GM18868 (cell line): ENCODE measurements around the gene PRTFDC1.

ENCODE experiments used
- ATAC-seq: cut with Tn5 transposase; IDR thresholded peaks from one replicate; pipeline ENCODE4 v1.9.1; 2021; ENCODE audit warnings: mild to moderate bottlenecking, moderate library complexity; ENCODE audit not compliant: unreplicated experiment

Gene PRTFDC1

DNA sequence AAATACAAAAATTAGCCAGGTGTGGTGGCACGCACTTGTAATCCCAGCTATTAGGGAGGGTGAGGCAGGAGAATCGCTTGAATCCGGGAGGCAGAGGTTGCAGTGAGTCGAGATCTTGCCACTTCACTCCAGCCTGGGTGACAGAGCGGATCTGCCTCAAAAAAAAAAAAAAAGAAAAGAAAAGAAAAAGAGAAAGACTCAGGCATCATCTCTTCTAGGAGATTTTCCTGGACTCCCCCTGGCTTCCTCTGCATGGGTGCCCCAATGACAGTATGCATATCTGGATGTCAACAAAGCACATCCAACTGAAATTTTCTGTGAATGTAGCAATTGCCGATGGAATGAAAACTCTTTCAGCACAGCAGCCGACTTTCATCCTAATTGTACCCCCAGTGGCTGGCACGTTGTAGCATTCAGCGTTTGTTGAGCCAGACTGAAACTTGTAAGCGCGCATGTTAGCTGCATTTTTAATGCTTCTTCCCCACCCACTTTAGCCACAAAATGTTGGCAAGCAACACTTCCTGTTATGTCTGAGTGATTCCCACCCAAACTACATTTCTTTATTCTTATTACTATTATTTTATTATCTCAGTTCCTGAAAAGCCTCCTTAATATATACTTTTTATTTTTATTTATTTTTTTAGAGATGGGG is 70.2 kb downstream of the PRTFDC1 start:
- peak; percentile 85 for ATAC-seq

GRCh38 chr10:24879861-24880260 is 72.5 kb downstream of the PRTFDC1 start:
- no peak for ATAC-seq

DNA sequence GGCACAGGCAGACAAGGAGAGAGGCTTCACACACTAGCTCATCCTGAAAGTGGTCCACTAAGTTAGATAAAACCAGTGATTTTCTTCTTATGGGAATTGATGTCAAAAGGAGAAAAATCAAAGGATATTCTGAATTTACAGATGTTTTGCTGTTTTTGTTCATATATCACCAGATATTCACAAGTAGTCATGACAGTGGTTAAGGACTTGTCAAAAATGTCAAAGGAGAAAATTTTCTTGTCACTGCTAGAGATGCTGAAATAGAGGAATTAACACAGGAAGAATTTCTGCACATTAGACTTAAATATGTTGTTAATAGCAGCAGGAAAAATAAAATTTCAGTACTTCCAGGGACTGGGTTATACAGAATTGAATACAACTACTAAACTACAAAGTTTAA is 78.3 kb downstream of the PRTFDC1 start:
- no peak for ATAC-seq

DNA sequence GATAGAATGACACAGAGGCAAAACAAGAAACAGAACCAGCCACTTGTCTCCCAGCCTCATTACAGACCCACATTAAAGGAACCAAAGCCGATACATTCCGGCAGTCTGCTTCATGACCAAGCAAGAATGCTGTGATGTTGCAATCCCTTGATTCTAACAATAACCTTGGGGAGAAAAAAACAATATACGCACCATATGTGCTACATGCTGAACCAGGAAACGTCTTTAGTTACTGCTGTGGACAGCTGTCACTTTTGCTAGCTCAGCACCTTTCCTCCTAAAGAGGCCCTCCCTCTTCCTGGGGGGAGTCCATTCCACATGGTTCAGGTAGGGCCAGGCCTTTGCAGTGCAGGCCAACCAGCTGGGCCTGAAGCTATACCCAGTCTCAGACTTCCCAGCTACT is 79.1 kb downstream of the PRTFDC1 start:
- ATAC-seq = no peak

DNA sequence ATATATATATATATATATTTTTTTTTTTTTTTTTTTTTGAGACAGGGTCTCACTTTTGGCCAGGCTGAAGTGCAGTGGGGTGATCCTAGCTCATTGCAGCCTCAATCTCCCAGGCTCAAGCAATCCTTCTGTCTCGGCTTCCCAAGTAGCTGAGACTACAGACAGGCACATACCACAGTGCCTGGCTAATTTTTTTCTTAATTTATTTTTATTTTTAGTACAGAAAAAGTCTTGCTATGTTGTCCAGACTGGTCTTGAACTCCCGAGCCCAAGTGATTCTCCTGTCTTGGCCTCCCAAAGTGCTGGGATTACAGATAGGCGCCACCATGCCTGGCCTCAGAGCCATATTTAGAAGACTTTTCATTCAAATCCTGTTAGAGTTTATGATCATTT is 79.6 kb downstream of the PRTFDC1 start:
- ATAC-seq = no peak

GRCh38 chr10:24872049-24872789 is 80.2 kb downstream of the PRTFDC1 start:
- ATAC-seq = no peak

DNA sequence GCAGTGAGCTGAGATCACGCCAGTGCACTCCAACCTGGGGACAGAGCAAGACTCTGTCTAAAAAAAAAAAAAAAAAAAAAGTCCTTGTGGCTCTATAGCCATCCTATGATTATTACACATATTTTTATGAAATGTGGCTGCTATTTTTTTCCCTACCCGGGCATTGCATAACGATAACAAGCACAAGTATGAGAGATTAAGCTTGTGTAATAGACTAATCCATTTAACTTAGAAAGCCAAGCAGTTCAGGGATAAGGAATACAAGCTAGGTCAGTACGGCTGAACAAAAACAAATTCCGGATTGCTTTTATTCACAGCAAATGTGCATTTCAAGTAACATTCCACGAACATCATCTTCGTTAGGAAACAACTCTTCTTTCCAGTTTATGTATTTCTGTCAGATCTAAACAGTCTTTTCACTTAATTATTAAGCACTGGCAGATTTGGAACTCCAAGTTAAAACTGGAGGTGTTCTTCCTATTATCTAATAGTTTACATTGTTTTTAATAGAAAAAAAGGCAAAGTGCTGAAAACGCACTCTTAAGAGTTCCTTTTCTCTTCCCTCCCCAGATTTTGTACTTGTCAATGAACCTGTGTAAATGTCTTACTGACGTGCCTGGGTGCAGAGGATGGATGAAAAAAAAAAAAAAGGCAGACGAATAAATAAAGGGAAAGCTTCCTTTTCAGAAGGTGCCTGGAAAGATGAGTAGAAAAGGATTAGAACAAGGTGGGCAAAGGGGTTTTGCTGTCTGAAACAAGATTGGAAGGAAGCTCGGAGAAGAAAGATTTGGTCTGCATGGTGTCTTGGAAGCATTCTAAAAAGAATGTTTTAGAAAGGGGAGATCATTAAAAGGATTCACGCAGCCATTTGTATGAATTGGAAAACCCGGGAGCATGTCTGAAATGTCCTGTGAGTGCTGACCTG is 81.1 kb downstream of the PRTFDC1 start:
- no peak for ATAC-seq

DNA sequence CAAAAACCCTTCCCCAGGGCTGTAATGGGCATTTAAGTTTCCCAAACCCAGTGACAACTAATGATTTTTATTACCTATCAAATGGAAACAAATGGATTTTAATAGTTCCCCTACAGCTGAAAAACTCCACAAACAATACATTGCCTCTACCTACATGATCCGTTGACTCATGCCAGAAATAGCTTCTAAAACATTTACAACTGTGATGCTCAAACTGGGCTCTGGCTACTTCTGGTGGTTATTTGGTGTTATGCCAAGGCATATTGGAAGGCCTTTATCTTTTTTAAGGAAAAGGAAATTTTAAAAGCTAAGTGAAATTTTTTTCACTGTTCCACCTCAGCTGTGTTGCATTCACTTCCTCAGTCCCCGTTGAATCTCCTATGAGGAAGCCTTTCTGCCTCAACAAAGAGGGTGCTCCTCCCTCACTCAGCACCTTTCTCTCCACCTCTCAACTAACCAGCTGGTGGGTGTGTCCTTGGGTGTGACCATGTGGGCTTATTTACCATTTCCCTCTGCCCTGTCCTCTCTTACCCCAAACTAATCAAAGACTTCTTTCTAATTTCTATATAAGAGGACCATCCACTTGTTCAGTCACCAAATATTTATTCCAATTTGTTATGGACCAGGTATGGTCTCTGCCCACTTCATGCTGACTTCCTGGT is 82.9 kb downstream of the PRTFDC1 start:
- no peak for ATAC-seq

DNA sequence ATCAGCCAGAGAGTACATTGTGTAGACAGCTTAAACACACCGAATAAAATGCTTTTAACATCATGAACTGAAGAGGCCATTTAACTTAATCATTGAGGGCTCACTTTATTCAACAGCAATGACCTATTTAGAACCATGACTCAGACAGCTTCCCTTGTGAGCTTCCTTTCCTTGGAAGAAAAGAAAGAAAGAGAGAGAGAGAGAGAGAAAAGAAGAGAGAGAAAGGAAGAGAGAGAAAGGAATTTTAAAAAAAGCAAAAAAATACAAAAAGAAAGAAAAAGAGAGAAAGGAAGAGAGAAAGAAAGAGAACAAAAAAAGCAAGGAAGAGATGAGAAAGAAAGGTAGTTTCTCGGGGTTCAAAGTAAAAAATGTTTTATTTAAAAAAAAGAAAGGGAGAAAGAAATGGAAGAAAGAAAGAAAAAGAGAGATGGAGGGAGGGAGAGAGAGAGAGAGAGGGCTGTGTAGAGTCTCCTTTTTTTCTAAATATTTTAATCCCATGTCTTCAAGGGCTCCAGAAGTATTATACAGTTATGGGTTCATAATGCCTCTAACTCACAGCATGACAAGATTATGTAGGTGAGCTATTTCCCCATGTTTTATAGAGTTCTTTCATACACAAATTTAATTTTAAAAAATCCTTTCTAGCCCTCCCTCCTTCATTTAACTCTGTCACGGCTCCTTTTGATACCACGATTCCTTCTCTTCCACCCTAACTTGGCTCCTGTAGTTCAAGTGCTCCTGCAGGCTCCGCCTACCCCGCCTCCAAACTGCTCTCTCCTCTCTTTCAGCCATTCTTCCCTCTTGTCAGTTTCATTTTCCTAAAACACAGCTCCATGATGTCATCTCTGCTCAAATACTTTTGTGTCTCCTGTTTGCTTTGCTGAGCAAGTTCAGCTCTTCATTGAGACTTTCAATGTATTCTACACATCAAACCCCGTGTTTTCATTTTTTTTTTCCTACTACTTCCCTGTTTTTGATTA is 85.5 kb downstream of the PRTFDC1 start:
- no peak for ATAC-seq

DNA sequence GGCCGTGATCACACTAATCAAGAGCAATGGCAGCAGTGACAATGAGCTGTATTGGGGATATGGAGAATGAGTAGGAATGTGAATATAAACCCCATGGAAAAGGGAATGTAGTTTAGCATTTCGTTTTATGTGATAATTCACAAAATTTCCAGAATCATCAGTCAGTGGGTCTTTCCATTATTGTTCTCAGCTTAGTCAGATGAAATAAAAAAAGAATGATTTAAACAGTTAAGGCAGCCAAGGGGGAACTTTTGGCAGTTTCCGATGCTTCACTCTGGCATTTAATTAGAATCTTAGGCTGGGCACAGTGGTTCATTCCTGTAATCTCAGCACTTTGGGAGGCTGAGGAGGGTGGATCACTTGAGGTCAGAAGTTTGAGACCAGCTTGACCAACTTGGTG is 86.6 kb downstream of the PRTFDC1 start:
- no peak for ATAC-seq

GRCh38 chr10:24862589-24862988 is 89.8 kb downstream of the PRTFDC1 start:
- no peak for ATAC-seq

DNA sequence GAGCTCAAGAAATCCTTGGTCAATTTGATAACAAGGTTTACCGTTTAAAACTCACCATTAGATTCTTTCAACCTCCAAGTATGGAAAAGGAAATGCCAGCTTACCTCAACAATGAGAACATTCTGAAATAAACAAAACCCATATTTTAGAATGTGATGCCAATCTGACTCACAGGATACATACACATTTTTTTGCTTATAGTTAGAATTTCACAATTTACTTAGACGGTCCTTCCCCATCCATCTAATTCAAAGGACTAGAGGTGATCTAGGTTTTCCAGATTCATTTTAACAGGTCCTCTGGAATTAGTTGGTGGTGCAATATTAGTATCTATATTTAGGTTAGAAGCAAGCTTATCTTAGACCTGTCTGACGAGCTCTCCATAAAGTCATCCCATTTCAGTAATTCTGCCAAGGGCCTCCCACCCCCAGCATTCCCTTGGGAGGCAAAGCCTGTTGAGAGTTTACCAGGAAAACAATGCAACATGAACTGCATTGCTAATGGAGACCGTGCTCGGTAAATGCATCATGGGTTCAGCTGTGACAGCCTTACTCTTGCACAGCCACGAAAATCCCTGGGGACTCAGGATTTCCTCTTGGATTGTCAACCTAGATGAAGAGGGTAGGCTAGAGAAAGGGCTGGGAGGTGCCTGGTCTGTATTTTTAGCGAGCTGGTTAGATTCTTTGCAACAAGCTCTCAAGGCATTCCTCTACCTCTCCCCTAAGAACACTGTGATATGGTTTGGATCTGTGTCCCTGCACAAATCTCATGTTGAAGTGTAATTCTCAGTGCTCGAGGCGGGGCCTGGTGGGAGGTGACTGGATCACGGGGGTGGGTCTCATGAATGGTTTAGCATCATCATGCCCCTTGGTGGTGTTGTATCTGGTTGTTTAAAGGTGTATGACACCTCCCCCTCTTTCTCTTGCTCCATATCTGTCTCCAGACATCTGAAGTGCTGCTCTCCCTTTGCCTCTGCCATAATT is 93.8 kb downstream of the PRTFDC1 start:
- no peak for ATAC-seq

- no peak for ATAC-seq
Measured at GRCh38 chr10:24857031-24857725, 95.2 kb downstream of the PRTFDC1 start.

DNA sequence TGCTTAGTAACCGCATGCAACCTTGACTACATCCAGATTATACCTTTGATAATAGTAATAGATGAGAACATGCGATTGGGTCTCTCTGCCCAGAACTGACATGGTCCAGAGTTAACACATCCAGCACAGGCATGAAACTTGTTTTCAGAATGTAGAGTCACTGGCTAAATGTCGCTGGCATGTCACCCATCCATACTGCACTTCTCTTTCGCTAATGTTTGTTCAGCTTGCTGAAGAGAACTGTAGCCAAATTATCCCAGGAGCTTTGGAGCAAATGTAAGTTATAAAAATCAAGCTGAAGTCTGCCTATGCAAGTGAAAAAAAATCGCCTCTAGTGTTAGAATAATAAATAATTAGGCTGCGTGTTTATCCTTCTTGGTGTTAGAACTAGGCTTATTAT is 98.2 kb downstream of the PRTFDC1 start:
- ATAC-seq = no peak

DNA sequence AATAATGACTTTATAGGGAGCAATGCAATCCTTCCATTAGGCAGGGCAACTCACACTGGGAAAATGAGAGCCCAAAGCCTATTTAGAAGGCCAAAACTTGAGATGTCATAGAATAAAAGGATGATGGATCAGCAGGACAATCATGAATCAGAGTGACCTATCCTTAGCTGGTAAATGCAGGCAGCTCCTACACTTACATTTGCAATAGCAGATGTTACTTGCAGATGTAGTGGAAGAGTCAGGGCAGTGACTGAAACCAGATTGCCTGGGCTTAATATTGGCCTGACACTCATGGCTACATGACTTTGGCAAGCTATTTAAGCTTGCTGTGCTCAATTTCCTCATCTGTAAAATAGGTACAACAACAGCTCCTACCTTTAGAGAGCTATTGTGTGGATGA is 98.7 kb downstream of the PRTFDC1 start:
- ATAC-seq = no peak

- no peak for ATAC-seq
Measured at GRCh38 chr10:24851629-24852028, 100.8 kb downstream of the PRTFDC1 start.

DNA sequence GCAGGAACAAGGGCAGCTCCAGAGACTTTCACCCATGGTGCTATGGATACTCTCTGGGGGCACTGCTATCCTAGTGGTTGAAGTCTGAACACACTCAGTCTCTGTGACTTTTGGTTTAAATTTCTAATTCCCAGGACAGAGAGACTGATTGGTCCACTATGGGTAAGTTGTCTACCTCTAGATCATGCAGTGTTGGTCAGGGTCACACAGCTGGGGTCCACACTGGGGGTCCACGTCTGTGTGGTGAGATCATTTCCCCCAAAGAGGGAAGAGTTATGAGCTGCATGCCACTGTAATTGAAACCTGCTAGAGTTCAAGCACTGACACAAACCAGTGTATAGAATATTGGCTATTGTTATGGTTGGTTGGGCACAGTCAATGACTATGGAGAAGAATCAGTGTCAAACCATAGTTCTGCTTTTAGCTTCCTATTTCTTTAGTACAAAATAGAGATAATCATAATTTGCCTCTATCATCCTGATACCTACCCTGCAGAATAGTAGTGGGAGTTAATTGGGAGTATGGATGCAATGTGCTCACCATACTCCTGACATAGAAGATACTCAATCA is 101.6 kb downstream of the PRTFDC1 start:
- peak; percentile 53 for ATAC-seq
